Bronchial epithelial cell (primary cell): ENCODE measurements around the gene ZNRF4. TPM values are rescaled to one million over a fixed set of nuclear protein-coding genes. Genes with fewer than 3 reads are reported as not detected.
"Not testable (repeated sequence)": the region's sequence is repeated elsewhere in the genome, so short reads cannot be mapped to it uniquely, and the experiment has no call there.

Source experiments
- DNase-seq: peaks from one replicate; pipeline ENCODE4 v3.0.0-alpha.2; 2010; ENCODE audit warnings: low read depth
- FAIRE-seq: peaks from 2 replicates; lab custom pipeline; 2011; peaks lifted over from hg19 to GRCh38; lab: Jason Lieb, UNC
- H3K27me3 ChIP-seq: 2 replicates; pipeline ENCODE4 v1.5.1; 2011; ENCODE audit warnings: low read length; ENCODE audit not compliant: control insufficient read depth, insufficient read depth
- H3K36me3 ChIP-seq: 2 replicates; pipeline ENCODE4 v1.5.1; 2011; ENCODE audit warnings: low read length; ENCODE audit not compliant: control insufficient read depth, insufficient read depth
- H3K4me3 ChIP-seq: 2 replicates; pipeline ENCODE4 v1.5.1; 2011; ENCODE audit warnings: mild to moderate bottlenecking, low read depth, low read length, control low read depth
- total RNA-seq: library from RNA; depleted of rRNA; stranded (reverse); fragments of >200 nt; gene quantifications from 2 replicates; pipeline ENCODE4 v1.2.1, GENCODE V29; 2014
- TF ChIP-seq, protein P1 (sequence below): IDR thresholded peaks from 2 replicates; pipeline ENCODE4 v1.5.1; 2011; ENCODE audit warnings: mild to moderate bottlenecking, moderate library complexity, low read length, control low read depth, inconsistent platforms; ENCODE audit not compliant: insufficient read depth, severe bottlenecking

The ZNRF4 gene, protein sequence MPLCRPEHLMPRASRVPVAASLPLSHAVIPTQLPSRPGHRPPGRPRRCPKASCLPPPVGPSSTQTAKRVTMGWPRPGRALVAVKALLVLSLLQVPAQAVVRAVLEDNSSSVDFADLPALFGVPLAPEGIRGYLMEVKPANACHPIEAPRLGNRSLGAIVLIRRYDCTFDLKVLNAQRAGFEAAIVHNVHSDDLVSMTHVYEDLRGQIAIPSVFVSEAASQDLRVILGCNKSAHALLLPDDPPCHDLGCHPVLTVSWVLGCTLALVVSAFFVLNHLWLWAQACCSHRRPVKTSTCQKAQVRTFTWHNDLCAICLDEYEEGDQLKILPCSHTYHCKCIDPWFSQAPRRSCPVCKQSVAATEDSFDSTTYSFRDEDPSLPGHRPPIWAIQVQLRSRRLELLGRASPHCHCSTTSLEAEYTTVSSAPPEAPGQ
- not detected in 2 replicates for total RNA-seq

GRCh38 chr19:5455367-5456129 lies at the start of gene ZNRF4:
TSS of gene ZNRF4 (plus strand) at chr19:5455417. CDS start at chr19:5455492, 75 bp downstream.
- Histone ChIP-seq H3K4me3 (no peak within 1 kb of the TSS), H3K36me3 (no peaks in the 10 kb centered on the region), H3K27me3 (no peaks in the 10 kb centered on the region)
- TF ChIP-seq, protein P1, sequence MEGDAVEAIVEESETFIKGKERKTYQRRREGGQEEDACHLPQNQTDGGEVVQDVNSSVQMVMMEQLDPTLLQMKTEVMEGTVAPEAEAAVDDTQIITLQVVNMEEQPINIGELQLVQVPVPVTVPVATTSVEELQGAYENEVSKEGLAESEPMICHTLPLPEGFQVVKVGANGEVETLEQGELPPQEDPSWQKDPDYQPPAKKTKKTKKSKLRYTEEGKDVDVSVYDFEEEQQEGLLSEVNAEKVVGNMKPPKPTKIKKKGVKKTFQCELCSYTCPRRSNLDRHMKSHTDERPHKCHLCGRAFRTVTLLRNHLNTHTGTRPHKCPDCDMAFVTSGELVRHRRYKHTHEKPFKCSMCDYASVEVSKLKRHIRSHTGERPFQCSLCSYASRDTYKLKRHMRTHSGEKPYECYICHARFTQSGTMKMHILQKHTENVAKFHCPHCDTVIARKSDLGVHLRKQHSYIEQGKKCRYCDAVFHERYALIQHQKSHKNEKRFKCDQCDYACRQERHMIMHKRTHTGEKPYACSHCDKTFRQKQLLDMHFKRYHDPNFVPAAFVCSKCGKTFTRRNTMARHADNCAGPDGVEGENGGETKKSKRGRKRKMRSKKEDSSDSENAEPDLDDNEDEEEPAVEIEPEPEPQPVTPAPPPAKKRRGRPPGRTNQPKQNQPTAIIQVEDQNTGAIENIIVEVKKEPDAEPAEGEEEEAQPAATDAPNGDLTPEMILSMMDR, result no peak
- DNase-seq (no peak), FAIRE-seq (no peak)

- not testable (repeated sequence) for FAIRE-seq, H3K27me3 ChIP-seq, H3K4me3 ChIP-seq, H3K36me3 ChIP-seq, DNase-seq
Measured at GRCh38 chr19:5406198-5406597, 49.0 kb upstream of the ZNRF4 start.

DNA sequence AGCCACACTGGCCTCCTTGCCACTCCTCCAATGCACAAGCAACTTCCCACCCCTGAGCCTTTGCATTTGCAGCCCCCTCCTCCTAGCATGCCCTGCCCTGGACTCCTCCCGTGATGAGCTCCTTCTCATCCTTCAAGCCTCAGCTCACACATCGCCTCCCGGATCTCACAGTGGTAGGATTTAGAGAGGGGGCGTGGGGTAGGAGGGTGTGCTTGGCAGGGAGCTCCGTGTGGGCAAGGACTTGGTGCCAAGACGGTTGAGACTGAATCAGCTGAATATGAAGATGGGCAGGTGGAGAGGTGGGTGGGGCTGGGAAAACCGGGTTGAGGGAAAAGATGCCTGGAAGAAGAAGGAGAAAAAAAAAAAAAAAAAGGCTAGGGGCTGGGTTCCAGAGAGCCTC lies 48.4 kb upstream of the ZNRF4 start:
- FAIRE-seq (no peak), DNase-seq (no peak)
- no peak overlapping the region for H3K4me3 ChIP-seq
- H3K27me3 ChIP-seq, result no peaks in the 10 kb centered on the region
- TF ChIP-seq, protein P1, result no peak
- H3K36me3 ChIP-seq, result no peaks in the 10 kb centered on the region

DNA sequence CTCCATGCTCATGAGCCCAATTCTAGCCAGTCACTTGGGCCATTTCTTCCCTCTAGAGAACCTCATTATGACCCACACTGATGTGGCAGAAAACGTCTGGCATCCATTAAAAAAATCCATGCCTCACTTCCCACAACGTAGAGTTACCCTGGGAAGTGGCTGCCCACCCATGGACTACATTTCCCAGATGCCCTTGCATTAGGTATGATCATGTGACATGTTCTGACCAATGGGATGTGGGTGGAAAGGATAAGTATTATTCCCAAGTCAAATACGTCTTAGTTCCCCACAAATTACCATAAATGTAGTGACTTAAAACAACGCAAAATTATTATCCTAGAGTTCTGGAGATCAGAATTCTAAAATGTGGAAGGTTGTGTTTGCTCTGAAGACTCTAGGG lies 47.9 kb upstream of the ZNRF4 start:
- H3K36me3 ChIP-seq, result no peaks in the 10 kb centered on the region
- H3K4me3 ChIP-seq, result no peak overlapping the region
- FAIRE-seq (no peak), DNase-seq (peak; percentile 17)
- no peaks in the 10 kb centered on the region for H3K27me3 ChIP-seq
- TF ChIP-seq, protein P1, result no peak

DNA sequence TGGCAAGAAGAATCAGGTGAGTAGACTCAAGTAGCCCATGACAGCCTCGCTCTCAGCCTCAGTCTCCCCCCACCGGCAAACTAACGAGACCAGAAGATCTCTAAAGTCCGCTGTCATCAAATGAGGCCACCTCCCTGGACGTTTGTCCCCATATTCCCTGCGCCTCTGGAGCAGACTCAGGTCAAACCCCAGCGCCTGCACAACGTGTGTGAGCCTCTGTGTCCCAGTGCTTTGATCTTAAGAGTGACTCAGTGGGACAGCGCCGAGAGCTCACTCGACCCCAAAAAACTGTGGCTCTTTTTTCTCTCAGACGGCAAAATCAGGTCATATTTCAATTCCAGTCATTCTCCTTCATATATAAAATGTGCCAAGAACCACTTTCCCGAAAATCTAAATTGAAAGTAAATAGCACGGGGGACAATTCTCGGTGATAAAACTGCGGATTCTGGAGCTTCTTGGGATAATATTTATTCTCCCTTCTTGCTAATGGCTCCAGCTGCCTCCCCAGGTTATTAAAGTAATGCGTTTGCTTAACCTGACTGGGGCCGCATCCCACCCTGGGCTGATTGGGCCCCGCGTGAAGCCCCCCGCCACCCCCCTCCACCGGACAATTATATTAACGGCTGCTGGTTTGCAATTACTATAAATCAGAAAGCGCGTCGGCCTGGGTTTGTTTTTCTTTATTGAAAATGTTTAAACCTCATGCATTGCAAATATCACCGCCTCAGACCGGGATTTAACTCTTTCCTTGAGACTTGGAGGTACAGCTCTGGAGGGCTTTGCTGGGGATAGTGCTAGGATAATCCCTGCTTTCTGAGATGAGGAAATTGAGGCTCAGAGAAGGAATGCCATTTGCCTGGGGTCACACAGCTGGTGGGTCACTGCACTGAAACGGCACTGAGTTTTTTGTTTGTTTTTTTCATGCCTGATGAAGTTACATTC lies 37.5 kb upstream of the ZNRF4 start:
- Histone ChIP-seq H3K4me3 (no peak overlapping the region), H3K36me3 (no peaks in the 10 kb centered on the region), H3K27me3 (peaks cover 2% of the 10 kb centered on the region)
- FAIRE-seq (no peak), DNase-seq (no peak)
- TF ChIP-seq, protein P1, result no peak
